Omental fat pad (tissue), 4 donors: ENCODE data around the gene NOD2. TPM values are rescaled to one million over a fixed set of nuclear protein-coding genes. Genes with fewer than 3 reads are reported as not detected.

ENCODE experiments used
- ATAC-seq: fragments of 150-250 bp; one replicate; pipeline ENCODE4 v1.9.1; 2016; ENCODE audit warnings: mild to moderate bottlenecking, moderate library complexity; ENCODE audit not compliant: low FRiP score
- DNase-seq: peaks from one replicate; pipeline ENCODE4 v3.0.0-alpha.2; 2019; ENCODE audit warnings: low spot score
- total RNA-seq, 4 donors: library from RNA; depleted of rRNA; stranded (reverse); fragments of >200 nt; gene quantifications; one replicate each; pipeline ENCODE4 v1.1.0, GENCODE V29; 2016
- TF ChIP-seq, protein P1 (sequence below), 3 donors: fragments of 450-650 bp; IDR thresholded peaks; one replicate each; pipeline ENCODE4 v1.5.1; 2016 to 2017; ENCODE audit warnings: antibody characterized with exemption in 3 of 3, mild to moderate bottlenecking in 3 of 3, moderate library complexity in 2 of 3

NOD2 gene
- total RNA-seq, 4 donors from 2014 or later = 4.4 to 17.2 (median 5.4) TPM

- ATAC-seq (no peak), DNase-seq (no peak)
- TF ChIP-seq, protein P1, sequence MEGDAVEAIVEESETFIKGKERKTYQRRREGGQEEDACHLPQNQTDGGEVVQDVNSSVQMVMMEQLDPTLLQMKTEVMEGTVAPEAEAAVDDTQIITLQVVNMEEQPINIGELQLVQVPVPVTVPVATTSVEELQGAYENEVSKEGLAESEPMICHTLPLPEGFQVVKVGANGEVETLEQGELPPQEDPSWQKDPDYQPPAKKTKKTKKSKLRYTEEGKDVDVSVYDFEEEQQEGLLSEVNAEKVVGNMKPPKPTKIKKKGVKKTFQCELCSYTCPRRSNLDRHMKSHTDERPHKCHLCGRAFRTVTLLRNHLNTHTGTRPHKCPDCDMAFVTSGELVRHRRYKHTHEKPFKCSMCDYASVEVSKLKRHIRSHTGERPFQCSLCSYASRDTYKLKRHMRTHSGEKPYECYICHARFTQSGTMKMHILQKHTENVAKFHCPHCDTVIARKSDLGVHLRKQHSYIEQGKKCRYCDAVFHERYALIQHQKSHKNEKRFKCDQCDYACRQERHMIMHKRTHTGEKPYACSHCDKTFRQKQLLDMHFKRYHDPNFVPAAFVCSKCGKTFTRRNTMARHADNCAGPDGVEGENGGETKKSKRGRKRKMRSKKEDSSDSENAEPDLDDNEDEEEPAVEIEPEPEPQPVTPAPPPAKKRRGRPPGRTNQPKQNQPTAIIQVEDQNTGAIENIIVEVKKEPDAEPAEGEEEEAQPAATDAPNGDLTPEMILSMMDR (IDR thresholded peaks at IDR 0.05) = no peak
Observed at GRCh38 chr16:50677351-50677750, 16.1 kb upstream of the NOD2 start.

DNA sequence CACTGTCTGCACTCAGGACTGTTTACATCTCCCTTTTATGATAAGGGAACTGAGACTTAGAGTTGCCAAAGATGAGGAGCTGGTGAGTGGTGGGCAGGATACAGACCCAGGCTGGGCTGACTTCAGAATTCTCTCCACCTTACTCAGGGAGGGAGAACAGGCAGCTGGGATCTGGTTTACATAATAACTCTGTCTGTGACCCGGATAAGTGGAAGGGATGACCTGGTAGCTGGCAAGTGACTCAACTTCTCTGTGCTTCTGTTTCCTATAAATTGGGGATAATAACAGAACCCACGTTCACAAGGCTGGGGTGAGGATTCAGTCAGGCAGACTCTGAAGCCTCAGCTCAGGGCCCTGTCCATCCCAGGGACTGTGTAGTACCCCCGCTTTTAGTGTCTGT, 14.9 kb upstream of the NOD2 start:
- TF ChIP-seq, protein P1 (IDR thresholded peaks at IDR 0.05) = no peak
- no peak for ATAC-seq
- no peak for DNase-seq

- ATAC-seq (no peak), DNase-seq (no peak)
- TF ChIP-seq, protein P1 (IDR thresholded peaks at IDR 0.05) = no peak
Observed at GRCh38 chr16:50679266-50679665, 14.1 kb upstream of the NOD2 start.

GRCh38 chr16:50679676-50680555, 13.5 kb upstream of the NOD2 start:
- TF ChIP-seq, protein P1 (IDR thresholded peaks at IDR 0.05) = no peak
- no peak for ATAC-seq
- no peak for DNase-seq

- ATAC-seq = no peak
- no peak for DNase-seq
- TF ChIP-seq, protein P1 (IDR thresholded peaks at IDR 0.05) = no peak
Observed at GRCh38 chr16:50680556-50680893, 12.9 kb upstream of the NOD2 start.

GRCh38 chr16:50681021-50681885, 12.2 kb upstream of the NOD2 start, which contains the start of gene SNX20:
Gene SNX20 (minus strand): TSS chr16:50681312. CDS start chr16:50677526, 3,786 bp downstream.
- no peak for ATAC-seq
- DNase-seq = no peak
- TF ChIP-seq, protein P1 (IDR thresholded peaks at IDR 0.05) = no peak
